Measurements from ENCODE around the gene EFCAB6. TPM values are rescaled to one million over a fixed set of nuclear protein-coding genes. Genes with fewer than 3 reads are reported as not detected.

Gene EFCAB6
- total RNA-seq, 3 donors from 2014 or later = 3.0 to 9.8 (median 5.9) TPM

DNA sequence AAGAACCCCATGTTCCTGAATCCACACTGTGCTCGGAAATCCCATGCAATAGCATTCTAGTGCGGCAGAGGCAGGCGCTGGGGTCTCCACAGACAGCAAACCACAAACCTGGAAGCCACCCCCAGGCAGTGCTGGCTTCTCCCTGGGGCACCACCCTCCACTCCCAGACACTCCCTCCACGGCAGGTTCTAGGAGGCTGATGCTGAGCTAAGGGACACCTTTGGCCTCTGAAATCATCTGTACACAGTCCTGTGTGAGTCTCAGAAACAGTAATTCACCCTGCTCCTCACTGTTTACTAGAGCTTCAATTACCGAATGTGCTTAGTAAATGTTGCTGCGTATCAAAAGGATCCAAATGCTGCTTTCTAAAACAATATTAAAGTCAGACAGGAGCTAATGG lies 129.3 kb downstream of the EFCAB6 start:
- no peak for DNase-seq (ENCODE audit: low spot score in 2 of 2)
- no peaks in the 10 kb centered on the region for H3K27me3 ChIP-seq
- no peak for TF ChIP-seq POLR2AphosphoS5 (IDR thresholded peaks at IDR 0.05)
- no peak for TF ChIP-seq POLR2A (IDR thresholded peaks at IDR 0.05)
- TF ChIP-seq, protein P1, sequence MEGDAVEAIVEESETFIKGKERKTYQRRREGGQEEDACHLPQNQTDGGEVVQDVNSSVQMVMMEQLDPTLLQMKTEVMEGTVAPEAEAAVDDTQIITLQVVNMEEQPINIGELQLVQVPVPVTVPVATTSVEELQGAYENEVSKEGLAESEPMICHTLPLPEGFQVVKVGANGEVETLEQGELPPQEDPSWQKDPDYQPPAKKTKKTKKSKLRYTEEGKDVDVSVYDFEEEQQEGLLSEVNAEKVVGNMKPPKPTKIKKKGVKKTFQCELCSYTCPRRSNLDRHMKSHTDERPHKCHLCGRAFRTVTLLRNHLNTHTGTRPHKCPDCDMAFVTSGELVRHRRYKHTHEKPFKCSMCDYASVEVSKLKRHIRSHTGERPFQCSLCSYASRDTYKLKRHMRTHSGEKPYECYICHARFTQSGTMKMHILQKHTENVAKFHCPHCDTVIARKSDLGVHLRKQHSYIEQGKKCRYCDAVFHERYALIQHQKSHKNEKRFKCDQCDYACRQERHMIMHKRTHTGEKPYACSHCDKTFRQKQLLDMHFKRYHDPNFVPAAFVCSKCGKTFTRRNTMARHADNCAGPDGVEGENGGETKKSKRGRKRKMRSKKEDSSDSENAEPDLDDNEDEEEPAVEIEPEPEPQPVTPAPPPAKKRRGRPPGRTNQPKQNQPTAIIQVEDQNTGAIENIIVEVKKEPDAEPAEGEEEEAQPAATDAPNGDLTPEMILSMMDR (IDR thresholded peaks at IDR 0.05) = no peak
- H3K36me3 ChIP-seq = no peaks in the 10 kb centered on the region
- no peak overlapping the region for H3K4me3 ChIP-seq
- peaks cover 0 to 8% of the 10 kb centered on the region in 2 donors for H3K9me3 ChIP-seq
- no peaks in the 10 kb centered on the region for H3K4me1 ChIP-seq
- no peak overlapping the region for H3K27ac ChIP-seq
- intact Hi-C loops (cut with DNase I; ENCODE audit: low total_unique reads) = no loop called here

DNA sequence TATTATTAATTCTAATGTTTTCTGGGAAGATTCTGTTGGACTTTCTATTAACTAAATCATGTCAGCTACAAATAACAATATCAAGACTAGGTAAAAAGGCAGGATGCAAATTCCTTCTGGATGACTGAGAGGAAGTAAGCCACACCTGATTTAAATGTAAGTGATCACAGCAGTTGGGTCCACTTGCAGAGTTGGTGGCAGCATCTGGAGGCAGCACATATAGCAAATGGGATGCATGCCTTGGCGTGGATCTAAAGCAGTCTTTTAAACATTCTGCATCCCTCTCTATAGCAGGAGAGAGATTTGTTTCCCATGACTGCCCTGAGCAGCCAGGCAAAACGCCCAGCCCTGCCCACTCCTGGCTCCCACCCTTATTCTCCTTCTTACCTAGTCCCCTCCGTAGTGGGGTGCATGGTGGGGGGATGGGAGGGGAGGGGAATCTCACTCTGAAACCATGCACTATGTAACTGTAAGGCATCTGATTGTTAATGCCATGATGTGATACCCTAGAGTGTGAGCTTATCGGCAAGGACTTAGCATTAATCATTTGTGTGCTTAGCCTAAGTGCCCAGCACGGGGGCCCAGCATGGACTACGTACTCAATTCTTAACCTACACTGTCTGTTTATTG lies 130.3 kb downstream of the EFCAB6 start:
- TF ChIP-seq POLR2A (IDR thresholded peaks at IDR 0.05) (no peak), POLR2AphosphoS5 (IDR thresholded peaks at IDR 0.05) (no peak)
- TF ChIP-seq, protein P1 (IDR thresholded peaks at IDR 0.05) = no peak
- Histone ChIP-seq H3K36me3 (no peaks in the 10 kb centered on the region), H3K4me1 (no peaks in the 10 kb centered on the region), H3K27me3 (no peaks in the 10 kb centered on the region), H3K9me3 (peaks cover 0 to 8% of the 10 kb centered on the region in 2 donors), H3K4me3 (no peak overlapping the region), H3K27ac (no peak overlapping the region)
- intact Hi-C loops (cut with DNase I; ENCODE audit: low total_unique reads) = no loop called here
- no peak for DNase-seq (ENCODE audit: low spot score in 2 of 2)

DNA sequence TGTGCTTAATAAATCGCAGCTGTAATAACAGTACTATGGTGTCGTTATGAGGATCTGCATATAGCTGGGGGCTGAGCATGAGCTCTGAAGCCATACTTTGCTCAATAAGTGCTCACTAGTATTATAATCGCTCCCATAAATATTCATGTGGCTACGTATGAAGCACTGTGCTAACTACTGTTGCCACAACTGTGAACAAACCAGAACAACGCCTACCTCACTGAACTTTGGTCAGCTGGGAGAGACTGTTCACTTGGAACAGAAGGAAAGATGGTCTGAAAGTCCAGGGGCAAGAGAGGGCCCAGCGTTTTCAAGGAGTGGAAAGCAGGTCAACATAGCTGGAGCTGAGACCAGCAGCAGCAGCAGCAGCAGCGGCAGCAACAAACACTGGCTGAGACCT lies 141.6 kb downstream of the EFCAB6 start:
- H3K4me3 ChIP-seq = no peak overlapping the region
- TF ChIP-seq POLR2A (IDR thresholded peaks at IDR 0.05) (no peak), POLR2AphosphoS5 (IDR thresholded peaks at IDR 0.05) (no peak)
- TF ChIP-seq, protein P1 (IDR thresholded peaks at IDR 0.05) = no peak
- H3K27me3 ChIP-seq = no peaks in the 10 kb centered on the region
- no peaks in the 10 kb centered on the region for H3K9me3 ChIP-seq
- intact Hi-C loops (cut with DNase I; ENCODE audit: low total_unique reads) = no loop called here
- no peak for DNase-seq (ENCODE audit: low spot score in 2 of 2)
- H3K36me3 ChIP-seq = no peaks in the 10 kb centered on the region
- no peaks in the 10 kb centered on the region for H3K4me1 ChIP-seq
- no peak overlapping the region for H3K27ac ChIP-seq

DNA sequence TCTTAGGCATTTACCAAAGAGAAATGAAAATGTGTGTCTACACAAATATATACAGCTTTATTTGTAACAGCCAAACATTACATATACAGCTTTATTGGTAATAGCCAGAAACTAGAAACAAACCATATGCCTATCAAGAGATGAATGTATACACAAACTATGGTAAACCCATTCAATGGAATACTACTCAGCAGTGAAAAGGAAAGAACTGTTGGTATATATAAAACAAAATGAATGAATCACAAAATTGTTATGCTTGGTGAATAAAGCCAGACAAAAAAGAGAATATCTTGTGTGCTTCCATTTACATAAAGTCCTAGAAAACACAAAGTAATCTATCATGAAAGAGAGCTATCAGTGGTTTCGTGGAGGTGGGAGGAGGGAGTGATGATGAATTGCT lies 142.9 kb downstream of the EFCAB6 start:
- no peaks in the 10 kb centered on the region for H3K4me1 ChIP-seq
- no peak overlapping the region for H3K27ac ChIP-seq
- H3K4me3 ChIP-seq = no peak overlapping the region
- no peak for TF ChIP-seq POLR2A (IDR thresholded peaks at IDR 0.05)
- no peak for TF ChIP-seq POLR2AphosphoS5 (IDR thresholded peaks at IDR 0.05)
- TF ChIP-seq, protein P1 (IDR thresholded peaks at IDR 0.05) = no peak
- no peaks in the 10 kb centered on the region for H3K27me3 ChIP-seq
- H3K9me3 ChIP-seq = no peaks in the 10 kb centered on the region
- intact Hi-C loops (cut with DNase I; ENCODE audit: low total_unique reads) = no loop called here
- no peaks in the 10 kb centered on the region for H3K36me3 ChIP-seq
- no peak for DNase-seq (ENCODE audit: low spot score in 2 of 2)

DNA sequence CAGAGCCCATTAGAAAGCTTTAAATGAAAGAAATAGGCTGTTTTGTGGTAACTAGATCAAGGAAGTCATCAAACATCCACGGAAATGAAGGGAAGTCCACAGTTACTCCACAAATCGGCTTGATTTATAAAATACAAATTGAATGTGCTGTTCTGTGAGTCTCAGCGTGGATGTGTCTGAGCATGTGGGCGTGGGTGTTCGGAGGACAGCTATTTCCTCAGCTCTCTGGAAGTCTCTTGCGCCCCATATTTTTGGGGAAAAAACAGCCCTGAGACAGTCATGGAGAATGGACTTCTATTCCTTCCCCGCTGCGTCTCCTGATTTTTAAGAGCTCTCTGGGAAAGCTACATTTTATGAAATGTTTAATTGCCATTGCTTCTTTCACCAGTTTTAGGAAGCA lies 144.4 kb downstream of the EFCAB6 start:
- Histone ChIP-seq H3K4me1 (no peaks in the 10 kb centered on the region), H3K4me3 (no peak overlapping the region), H3K27me3 (no peaks in the 10 kb centered on the region), H3K9me3 (no peaks in the 10 kb centered on the region), H3K36me3 (no peaks in the 10 kb centered on the region), H3K27ac (no peak overlapping the region)
- intact Hi-C loops (cut with DNase I; ENCODE audit: low total_unique reads) = no loop called here
- no peak for DNase-seq (ENCODE audit: low spot score in 2 of 2)
- TF ChIP-seq, protein P1 (IDR thresholded peaks at IDR 0.05) = no peak
- no peak for TF ChIP-seq POLR2A (IDR thresholded peaks at IDR 0.05)
- TF ChIP-seq POLR2AphosphoS5 (IDR thresholded peaks at IDR 0.05) = no peak

Measured in breast epithelium (tissue), 4 donors.